NCI-H2196 (cell line): Measurements from ENCODE around the gene TEAD1.
A peak's percentile ranks its signal among the peaks of the same experiment; 100 is the strongest.
"Not testable (repeated sequence)": the region's sequence is repeated elsewhere in the genome, so short reads cannot be mapped to it uniquely, and the experiment has no call there.

Experiments
- DNase-seq: peaks from one replicate; lab custom pipeline; 2025; ENCODE audit not compliant: unreplicated experiment; lab: John Stamatoyannopoulos, UW

Gene TEAD1

DNA sequence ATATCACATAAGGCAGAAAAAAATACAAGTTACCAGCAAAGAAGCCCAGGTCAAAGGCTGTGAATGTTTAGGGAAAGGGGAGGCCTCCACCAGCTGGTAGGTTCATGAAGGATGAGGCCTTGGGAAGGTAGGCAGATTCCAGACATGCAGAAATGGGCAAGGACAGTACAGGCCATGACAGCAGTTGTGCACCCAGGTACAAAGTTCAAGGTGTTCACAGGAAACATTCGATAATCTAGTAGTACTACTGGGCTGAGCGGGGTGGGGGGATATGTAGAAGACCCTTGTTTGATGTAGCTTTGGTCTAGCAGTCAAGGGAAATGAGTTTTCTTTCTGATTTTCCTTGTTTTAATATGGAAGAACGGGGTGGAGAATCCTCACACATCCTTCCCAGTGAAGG is 182.1 kb downstream of the TEAD1 start:
- no peak for DNase-seq

DNA sequence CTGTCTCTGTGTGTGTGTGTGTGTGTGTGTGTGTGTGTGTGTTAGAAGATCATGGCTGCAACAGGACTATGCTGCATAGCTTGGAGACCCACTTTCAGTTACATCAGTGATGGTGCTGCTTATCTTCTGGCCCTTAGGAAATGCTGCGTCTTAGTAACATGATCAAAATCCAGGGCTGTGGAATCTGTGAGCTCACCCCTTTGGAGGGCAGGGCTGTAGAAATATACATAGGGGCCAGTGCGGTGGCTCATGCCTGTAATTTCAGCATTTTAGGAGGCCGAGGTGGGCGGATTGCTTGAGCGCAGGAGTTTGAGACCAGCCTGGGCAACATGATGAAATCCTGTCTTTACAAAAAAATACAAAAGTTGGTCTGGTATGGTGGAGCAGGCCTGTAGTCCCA is 183.4 kb downstream of the TEAD1 start:
- no peak for DNase-seq

DNA sequence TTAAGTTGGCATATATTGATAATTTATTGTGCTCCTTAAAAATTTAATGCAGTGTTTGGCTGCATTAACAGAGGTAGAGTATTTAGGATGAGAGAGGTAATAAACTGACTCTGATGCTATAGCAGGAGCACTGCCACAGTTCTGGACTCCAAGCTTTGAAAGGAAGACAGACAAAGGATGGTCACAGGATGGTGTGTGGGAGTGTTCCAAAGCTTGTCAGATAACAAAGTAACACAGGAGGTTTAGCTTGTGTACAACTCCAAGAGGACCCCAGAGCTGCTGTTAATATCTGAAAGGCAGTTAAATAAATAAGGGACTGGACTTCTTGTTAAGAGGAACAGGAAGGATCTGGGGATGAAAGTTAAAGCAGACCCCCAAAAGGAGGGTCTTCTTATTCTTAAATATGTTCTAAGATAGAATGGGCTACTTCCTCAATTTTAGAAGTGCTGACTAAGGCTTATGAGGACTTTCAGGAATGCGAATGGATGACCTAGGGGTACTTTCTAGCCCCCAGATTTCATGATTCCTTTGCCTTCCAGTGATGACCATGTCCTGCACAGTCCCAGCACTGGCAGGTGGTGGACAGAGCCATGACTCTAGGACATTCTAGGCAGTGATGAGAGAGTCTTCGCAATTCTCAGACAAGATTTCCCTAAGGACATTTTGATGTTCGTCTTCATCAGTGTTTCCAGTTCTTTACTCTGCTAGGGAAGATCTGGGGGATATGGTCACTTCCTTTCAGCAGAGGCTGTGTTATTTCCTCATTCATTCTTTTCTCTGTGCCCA is 185.8 kb downstream of the TEAD1 start:
- no peak for DNase-seq

DNA sequence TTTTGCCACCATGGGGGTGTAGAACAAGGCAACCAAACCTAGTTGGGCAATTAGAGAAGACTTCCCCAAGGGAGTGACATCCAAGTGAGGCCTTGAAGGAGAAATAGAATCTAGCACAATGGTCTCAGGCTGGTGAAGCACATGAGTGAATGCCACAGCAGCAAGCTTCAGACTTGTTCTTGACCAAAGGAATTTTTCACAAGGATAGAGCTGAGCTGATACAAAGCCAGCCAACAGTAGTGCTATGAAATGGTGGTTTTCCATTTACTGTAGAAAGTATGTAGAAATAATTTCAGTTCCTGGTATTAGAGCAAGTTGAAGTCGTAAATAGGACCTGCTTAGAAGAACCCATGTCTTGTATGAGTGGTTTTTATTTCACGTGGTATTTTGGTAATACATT is 186.6 kb downstream of the TEAD1 start:
- DNase-seq: no peak

DNA sequence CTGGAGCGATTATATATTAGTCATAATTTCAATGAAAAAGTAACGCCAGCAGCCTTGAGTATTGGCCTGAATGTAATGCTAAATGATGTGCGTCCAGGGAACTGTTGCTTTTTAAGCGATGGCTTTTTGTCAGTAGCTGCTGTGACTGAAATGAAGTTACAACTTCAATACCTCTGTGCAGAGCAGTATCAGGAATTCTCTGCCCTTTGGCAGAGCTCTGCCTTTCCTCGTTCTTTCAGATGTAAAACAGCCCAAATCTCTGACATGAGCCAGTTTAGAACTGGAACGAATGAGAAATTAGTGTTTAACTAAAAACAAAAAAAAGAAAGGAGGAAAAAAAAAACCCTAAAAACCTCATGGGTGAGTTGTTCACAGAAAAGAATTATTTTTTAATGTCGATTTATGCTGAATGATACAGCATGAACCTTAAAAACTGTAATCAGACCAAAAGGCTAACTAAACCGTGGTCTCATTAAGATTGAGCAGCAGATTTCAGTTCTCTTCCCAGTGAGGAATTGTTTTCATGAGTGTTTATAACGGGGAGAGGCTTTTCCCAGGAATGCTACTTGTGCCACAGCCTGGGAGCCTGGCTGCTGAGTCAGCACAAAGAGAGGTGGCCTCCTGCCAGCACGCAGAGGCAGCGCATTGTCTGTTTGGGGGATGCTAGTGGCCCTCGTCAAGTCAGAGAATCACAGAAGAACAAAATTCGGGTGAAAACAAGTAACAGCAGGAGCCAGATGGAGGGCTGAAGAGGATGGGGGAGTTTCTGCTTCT is 188.7 kb downstream of the TEAD1 start:
- DNase-seq: no peak

DNA sequence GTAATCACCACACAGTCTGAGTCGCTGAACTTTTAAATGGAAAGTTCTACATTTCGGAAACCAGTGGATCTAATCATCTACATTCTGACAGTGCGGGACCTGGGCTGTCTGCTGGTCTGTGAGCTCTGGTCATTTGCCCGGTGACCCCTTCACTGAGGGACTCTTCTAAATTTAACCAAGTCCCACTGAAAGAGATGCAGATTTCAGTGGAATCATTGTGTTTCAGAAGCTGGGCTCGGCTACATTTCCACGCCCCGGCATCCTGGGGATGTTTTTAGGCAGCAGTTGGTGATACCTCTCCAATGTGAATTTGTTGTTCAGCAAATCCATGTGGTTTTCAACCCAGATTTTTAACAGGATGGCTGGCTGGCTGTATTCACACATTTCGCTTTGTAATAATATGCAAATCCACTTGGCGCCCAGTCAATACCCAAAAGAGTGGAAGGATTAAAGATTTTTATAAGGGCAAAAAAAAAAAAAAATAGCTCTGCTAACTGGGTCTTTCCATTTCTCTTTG is 189.4 kb downstream of the TEAD1 start:
- no peak for DNase-seq

DNA sequence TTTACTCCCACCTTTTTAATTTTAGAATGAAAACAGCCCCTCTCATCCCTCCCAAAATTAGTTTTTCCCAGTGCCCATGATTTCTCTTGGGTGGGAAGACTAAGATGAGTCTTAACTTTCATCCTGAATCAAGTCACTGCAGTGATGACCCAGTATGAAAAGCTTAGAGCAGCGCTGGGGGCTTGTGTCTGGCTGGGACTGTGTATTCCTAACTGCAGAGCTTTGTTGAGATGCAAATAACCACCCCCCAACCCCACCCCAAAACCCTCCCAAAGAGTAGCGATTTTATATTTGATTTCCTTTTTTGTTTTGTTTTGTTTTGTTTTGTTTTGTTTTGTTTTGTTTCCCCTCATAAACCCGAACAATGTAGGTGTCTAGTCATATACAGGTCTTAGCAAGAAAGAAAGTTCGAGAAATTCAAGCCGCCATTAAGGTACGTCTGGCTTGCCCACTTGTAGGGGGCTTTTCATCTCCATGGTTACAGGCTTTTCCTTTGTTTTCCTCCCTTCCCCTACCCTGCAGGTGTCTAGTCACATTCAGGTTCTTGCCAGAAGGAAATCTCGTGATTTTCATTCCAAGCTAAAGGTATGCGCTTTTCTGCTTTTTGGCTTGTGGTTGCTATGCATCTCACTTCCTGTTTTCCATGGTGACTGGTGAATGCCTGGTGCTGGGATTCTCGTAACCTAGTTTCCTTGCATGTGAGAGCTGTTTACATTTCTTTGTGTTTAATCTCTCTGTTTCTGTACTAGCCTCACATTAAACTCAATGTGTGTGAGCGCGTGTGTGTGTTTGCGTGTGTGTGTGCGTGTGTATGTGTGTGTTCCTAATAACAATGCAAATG is 190.3 kb downstream of the TEAD1 start:
- peak; percentile 73 for DNase-seq

DNA sequence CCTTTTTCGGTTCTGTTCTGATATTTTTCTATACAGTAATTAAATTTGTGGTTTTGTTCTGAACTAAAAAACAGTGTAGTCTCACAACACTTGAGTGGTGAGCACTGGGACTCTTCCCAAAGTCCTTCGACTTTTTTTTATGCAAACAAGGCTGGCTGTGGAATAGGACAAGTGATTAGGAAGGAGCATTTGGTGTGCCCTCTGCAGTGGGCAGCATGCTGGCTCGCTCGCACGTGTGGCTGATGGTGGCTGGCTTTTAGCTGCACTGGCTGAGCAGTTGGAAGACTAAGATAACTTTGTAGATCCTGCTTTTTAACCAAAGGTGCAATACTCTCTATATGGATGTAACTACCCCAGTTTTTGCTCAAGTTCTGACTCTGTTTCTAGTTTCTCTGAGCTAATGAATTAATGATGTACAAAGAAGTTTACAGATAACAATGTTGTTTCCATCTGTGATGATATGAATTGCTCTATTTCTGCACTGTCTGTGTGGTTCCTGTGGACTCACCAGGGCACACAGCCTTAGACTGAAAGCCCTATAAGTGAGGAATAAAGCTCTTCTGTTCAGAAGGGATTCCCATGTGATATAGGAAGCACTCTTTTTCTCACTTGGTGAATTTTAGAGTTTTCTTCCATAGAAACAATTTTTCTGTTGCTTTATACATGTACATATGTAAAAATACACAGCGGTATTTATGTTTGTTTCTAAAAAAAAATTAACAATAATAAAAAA is 191.8 kb downstream of the TEAD1 start:
- no peak for DNase-seq

DNA sequence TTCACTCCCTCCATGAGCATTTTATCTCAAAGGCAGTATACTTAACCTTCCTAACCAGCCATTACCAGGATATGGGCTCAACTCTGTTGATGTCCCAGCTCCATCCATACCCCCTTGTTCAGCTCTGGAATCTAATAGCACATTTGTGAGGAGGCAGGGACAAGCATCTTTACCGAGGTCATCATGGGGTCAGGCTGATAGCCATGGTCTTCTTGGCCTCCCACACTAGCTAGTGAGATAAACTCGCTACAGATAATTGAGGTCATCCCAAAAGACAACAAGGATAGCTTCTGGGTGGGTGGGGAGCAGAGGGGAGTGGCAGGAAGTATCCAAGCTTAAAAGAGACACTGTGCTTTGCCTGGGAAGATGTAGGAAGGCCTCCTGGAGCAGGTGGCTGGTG is 193.3 kb downstream of the TEAD1 start:
- no peak for DNase-seq

DNA sequence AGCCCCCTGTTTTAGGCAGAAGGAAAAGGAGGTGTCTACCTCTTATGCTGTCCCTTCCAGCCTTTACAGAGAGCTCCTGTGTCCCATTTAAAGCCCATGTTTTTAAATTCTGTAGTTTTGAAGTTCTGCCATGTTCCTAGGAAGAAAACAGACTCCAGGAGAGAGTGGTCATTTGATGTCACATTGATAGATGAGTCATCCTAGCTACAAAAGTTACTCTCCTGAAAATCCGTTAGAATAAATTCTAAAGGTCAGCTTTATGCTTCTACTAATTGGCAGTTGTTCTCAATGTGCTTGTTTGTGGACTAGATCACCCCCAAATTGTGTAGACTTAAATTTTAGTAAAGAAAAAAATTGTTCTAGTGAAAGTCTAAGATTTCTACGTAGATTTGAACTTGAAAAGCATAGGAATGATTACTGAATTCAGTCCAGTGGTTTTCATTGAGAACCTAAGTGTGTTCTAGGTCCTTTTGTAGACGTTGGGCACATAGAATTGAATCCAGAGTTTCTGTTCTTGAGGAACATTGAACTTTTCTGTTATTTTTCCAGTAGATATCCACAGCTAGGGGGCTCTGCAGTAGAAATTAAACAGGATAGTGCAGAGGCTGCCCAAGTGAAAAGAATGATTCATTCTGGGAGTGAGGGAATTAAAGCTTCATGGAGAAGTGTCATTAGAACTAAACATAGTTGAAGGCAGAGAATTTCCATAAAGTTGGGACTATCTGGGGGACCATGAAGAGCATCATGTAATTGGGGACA is 194.3 kb downstream of the TEAD1 start:
- no peak for DNase-seq

DNA sequence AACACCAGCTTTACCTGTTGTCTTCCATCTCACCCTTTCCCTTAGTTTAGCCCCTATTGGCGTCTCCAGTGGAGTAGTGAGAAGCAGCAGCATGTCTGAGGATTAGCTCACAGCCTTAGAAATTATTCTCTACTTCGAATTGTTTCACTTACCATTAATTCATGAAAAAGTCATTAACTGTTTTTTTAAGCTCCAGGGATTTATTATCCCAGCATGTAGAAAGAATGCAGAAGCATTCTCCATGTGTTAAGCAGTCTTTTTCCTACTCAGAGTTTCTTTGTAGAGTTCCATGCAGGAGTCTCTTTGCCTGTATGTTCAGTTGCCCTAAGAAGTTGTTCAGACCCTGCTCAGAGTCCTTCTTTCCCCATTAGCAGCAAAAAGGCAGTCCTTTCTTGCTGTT is 197.0 kb downstream of the TEAD1 start:
- DNase-seq: no peak

DNA sequence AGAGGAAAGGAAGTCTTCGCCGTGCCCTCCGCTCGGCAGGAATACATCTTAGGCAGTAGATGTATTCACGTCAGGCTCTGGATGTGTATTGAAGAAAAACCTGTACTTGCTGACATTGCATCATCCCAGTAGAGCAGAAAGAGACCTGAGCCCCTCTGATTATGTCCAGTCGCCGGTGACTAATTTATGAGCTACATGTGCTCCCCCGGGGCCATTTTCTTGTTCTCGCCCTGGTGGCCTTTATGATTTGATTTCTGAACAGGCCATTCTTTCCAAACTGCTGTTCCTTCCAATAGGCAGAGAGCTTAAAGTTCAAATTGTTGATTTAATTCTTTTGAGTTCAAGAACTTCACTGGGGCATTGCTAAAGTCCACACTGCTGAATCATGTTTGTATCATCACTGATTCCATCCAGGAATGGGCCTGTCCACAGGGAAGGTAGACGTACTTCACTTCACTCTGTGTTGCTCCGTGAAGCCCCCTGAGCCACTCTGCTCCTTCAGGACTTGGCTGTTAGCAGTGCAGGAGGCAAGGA is 197.6 kb downstream of the TEAD1 start:
- no peak for DNase-seq

DNA sequence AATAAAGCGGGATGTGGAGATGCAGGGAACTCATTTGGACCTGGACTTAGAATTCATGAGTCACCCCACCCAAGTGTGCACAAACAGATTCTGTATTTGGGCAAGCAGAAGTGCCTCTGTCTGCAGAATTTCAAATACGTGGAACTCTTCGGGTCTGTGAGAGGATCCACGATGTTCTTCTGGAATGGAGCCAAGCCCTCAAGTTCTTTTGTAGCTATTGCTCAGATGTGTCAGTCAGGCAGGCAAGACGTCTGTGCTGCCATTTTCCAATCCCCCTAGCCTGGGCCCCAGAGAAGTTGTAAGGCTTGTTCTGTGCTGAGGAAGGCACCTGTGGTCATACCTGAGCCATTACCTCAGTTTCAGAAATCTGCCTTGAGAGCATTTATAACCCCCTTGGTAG is 202.1 kb downstream of the TEAD1 start:
- DNase-seq: no peak

DNA sequence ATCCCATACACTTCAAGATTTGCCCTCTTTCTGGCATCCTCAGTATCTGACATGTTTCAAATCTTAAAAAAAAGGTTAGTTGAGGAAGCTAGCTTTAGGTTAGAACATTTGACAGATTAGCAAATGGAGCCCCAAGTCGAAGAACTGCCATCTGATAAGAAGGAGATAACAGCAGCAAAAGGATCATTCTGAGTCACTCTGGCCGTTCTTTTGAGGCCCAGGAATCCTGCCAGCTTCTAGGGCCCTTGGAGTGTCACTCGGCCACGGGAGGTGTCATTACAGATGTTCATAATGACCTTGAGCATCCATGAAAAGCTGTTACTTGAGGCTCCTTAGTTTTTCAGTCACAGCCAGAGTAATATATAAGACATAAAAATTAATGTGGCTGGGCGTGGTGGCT is 202.8 kb downstream of the TEAD1 start:
- no peak for DNase-seq

DNA sequence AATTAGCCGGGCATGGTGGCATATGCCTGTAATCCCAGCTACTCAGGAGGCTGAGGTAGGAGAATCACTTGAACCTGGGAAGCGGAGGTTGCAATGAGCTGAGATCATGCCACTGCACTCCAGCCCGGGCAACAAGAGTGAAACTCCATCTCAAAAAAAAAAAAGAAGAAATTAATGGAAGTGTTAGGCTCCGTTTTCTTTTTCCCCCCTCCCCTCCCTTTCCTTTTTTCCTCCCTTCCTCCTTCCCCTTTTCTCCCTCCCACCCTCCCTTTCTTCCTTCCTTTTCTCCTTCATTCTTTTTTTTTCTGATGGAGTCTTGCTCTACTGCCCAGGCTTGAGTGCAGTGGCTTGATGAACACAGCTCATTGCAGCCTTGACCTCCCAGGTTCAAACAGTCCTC is 203.3 kb downstream of the TEAD1 start:
- DNase-seq: not testable (repeated sequence)

DNA sequence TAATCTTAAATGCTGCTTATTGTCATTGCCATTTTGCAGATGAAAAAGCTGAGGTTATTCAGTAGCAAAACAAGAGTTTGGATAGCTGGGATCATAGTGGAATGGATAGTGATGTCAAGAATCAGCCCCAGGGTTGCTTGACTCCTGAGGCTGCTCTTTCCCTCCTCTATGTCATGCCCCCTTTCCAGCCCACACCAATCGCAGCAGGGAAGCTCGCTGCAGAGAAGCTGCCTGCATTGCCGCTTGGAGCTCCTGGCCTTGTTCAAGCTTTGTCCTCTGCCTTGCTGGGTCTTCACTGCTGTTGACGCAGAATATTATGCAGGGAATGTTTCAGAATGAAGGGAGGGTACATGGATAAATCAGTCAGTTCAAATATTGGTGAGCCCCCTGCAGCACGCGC is 206.1 kb downstream of the TEAD1 start:
- DNase-seq: no peak

DNA sequence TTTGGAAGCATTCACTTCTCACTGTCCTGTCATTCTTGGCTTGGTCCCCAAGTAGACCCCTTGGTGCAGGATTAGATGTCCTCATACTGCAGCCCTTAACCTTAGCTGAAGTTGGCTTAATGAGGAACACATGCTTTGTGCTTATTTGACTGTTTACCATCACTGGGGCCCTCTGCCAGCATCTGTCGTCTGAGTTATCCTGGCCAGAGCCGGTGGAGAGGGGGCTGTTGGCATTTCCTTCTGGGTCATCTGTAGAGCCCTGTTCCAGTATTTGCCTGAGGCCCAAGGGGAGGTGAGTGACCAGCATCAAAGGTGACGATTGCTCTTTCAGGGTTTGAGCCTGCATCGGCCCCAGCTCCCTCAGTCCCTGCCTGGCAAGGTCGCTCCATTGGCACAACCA is 208.4 kb downstream of the TEAD1 start:
- DNase-seq: no peak

DNA sequence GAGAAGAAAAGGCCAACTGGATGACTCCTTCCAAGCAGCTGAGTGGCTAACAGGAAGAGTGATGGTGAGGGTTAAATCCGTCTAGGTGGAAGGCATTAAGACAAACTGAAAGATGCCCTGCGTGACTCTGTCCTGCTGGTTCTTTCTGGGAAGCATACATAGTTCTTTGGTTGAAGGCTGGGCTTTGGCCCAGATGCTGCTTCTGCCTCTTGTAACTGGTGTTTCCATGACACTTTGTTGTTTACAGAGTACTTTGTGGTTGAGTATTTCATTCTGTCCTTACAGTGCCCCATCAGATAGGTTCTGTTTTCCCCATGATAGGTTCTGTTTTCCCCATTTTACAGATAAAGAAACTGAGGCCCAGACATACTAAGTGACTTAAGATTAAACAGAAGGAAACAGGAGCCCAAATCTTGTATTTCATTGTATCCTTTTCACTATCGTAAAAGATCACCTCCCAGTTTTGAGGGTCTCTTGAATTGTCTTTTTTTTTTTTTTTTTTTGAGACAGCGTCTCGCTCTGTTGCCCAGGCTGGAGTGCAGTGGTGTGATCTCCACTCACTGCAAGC is 210.6 kb downstream of the TEAD1 start:
- peak; percentile 10 for DNase-seq

DNA sequence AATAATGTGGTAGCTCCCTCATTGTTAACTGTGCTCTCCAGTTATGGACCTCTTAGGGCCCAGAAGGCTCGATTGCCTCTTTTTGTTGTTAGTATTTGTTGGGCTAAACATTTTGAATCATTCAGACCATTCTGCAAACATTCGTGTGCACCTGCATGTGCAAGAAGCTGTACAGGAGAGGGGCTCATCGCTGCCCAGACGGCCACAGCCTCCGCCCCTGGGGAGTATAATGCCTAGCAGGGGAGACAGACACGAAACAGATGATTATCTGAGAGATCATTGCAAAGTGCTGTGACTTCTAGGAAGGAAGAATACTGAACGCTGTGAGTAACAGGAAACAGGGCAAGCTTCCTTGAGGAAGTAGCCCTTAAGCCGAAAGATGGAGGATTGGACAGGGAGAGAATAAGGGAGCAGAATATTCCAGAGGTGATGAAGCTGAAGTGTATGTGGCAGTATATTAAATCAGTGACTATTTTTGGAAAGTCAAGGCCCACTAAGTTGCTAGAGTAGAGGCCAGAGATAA is 211.6 kb downstream of the TEAD1 start:
- no peak for DNase-seq
